Astrocyte (in vitro differentiated cells and primary cell): ENCODE measurements around the gene SYT3. TPM values are rescaled to one million over a fixed set of nuclear protein-coding genes. Genes with fewer than 3 reads are reported as not detected.
"Not testable (repeated sequence)": the region's sequence is repeated elsewhere in the genome, so short reads cannot be mapped to it uniquely, and the experiment has no call there.

Experiments
- DNase-seq: peaks from one replicate; pipeline ENCODE4 v3.0.0-alpha.2; 2010; ENCODE audit warnings: low read depth
- FAIRE-seq: peaks from 2 replicates; lab custom pipeline; 2011; peaks lifted over from hg19 to GRCh38; lab: Jason Lieb, UNC
- H2AFZ ChIP-seq: 2 replicates; pipeline ENCODE4 v1.6.0; 2012; ENCODE audit warnings: low read depth, low read length, inconsistent platforms
- H3K27ac ChIP-seq: 2 replicates; pipeline ENCODE4 v1.5.1; 2011; ENCODE audit warnings: low read depth, low read length, inconsistent platforms
- H3K27me3 ChIP-seq: 2 replicates; pipeline ENCODE4 v1.6.0; 2011; ENCODE audit warnings: low read length, inconsistent platforms; ENCODE audit not compliant: insufficient read depth
- H3K36me3 ChIP-seq: 2 replicates; pipeline ENCODE4 v1.5.1; 2011; ENCODE audit warnings: low read length, inconsistent platforms; ENCODE audit not compliant: insufficient read depth
- H3K4me1 ChIP-seq: 2 replicates; pipeline ENCODE4 v1.5.1; 2011; ENCODE audit warnings: low read length, inconsistent platforms; ENCODE audit not compliant: insufficient read depth
- H3K4me2 ChIP-seq: 2 replicates; pipeline ENCODE4 v1.6.0; 2012; ENCODE audit warnings: low read length, inconsistent platforms
- H3K4me3 ChIP-seq: 2 replicates; pipeline ENCODE4 v1.5.1; 2011; ENCODE audit warnings: low read depth, mild to moderate bottlenecking, low read length, inconsistent platforms; ENCODE audit not compliant: insufficient read depth
- H3K79me2 ChIP-seq: 2 replicates; pipeline ENCODE4 v1.6.0; 2012; ENCODE audit warnings: mild to moderate bottlenecking, low read length, inconsistent platforms; ENCODE audit not compliant: insufficient read depth
- H3K9ac ChIP-seq: 2 replicates; pipeline ENCODE4 v1.6.0; 2012; ENCODE audit warnings: mild to moderate bottlenecking, low read length, inconsistent platforms
- H3K9me3 ChIP-seq: 2 replicates; pipeline ENCODE4 v1.5.1; 2012; ENCODE audit warnings: low read depth, mild to moderate bottlenecking, low read length, inconsistent platforms; ENCODE audit not compliant: insufficient read depth
- H4K20me1 ChIP-seq: 2 replicates; pipeline ENCODE4 v1.6.0; 2012; ENCODE audit warnings: low read length, inconsistent platforms; ENCODE audit not compliant: insufficient read depth
- H3K27ac Mint-ChIP-seq: one replicate; pipeline ENCODE4 v1.8.0; 2021; ENCODE audit warnings: mild to moderate bottlenecking, mixed read lengths; ENCODE audit not compliant: unreplicated experiment
- H3K27me3 Mint-ChIP-seq: one replicate; pipeline ENCODE4 v1.8.0; 2021; ENCODE audit warnings: low read depth, mixed read lengths; ENCODE audit not compliant: unreplicated experiment
- H3K36me3 Mint-ChIP-seq: one replicate; pipeline ENCODE4 v1.8.0; 2021; ENCODE audit warnings: low read depth, mixed read lengths; ENCODE audit not compliant: unreplicated experiment
- H3K4me1 Mint-ChIP-seq: one replicate; pipeline ENCODE4 v1.8.0; 2021; ENCODE audit warnings: low read depth, mixed read lengths; ENCODE audit not compliant: unreplicated experiment
- H3K4me3 Mint-ChIP-seq: one replicate; pipeline ENCODE4 v1.8.0; 2021; ENCODE audit warnings: mild to moderate bottlenecking, moderate library complexity, mixed read lengths; ENCODE audit not compliant: unreplicated experiment
- H3K9me3 Mint-ChIP-seq: one replicate; pipeline ENCODE4 v1.8.0; 2021; ENCODE audit warnings: mild to moderate bottlenecking, mixed read lengths; ENCODE audit not compliant: unreplicated experiment
- CTCF ChIP-seq: IDR thresholded peaks from 2 replicates; pipeline ENCODE4 v1.5.1; 2011; ENCODE audit warnings: low read depth, mild to moderate bottlenecking, inconsistent platforms, low read length, moderate library complexity; ENCODE audit not compliant: insufficient read depth
- EZH2 ChIP-seq: IDR thresholded peaks from 2 replicates; pipeline ENCODE4 v1.6.1; 2012; ENCODE audit warnings: mild to moderate bottlenecking, low read length, inconsistent platforms; ENCODE audit not compliant: insufficient read depth
- total RNA-seq: library from RNA; stranded (reverse); gene quantifications from 2 replicates; pipeline ENCODE4 v1.2.1, GENCODE V29; 2021

The SYT3 gene
- total RNA-seq, 1 donor from 2014 or later, result not detected

DNA sequence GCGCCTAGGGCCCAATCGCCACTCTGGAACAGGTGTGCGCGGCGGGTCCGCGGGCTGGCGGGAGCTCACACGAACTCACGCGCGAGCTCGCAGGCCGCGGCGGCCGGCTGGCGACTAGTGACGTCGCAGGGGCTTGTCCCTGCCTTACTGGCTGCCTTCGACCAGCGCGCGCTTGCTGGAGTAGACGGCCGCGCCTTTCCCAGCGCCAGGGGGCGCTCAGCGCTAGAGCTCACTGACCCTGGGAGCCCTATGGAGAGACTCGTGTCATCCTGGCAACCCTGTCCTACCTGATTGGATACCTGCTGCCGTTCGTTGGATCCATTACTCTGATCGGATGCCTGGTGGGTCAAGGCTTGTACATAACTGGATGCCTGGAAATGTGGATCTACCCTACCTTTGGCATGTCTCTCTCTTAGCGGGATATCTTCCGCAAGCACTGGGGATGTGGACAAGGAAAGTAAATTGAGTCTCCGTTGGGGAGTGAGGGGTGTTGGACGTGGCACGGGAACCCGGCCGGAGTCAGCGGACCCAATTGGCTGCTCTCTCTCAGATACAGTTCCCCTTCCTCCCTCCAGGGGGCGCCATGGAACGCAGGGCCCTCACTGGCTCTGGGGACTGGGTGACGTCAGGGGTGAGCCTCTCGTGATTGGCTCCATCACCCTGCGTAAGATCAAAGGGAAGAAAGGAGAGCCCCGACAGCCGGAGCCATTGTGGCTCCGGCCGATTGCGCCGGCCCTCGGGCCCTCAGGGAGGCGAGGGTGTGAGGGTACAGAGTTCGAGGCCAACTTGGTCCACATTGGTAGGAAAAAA, 35.2 kb downstream of the SYT3 start:
- not testable (repeated sequence) for FAIRE-seq, H3K4me1 Mint-ChIP-seq, H3K79me2 ChIP-seq

DNA sequence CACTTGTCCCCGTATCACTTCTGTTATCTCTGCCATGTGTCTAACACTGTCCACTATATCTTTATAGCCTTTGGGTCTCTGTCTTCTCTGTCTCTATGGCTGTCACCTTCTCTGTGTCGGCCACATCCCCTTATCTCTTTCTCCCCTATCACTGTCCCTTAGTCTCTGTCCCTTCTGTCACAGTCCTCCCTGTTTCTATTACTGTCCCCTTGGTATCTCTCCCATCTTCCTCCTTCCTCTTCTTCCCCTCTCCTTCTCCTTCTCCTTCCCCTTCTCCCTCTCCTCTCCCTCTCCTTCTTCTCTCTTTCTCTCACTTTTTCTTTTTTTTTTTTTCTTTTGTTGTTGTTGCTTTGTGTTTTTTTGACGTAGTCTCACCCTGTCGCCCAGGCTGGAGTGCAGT, 36.7 kb downstream of the SYT3 start:
- FAIRE-seq (no peak), DNase-seq (no peak)
- no peak for TF ChIP-seq CTCF
- TF ChIP-seq EZH2, result no peak
- H3K79me2 ChIP-seq, result no peaks in the 10 kb centered on the region
- Mint-ChIP-seq H3K27me3 (no peaks in the 10 kb centered on the region), H3K4me3 (no peak overlapping the region), H3K27ac (no peak overlapping the region), H3K36me3 (no peaks in the 10 kb centered on the region), H3K9me3 (peaks cover 19% of the 10 kb centered on the region), H3K4me1 (no peaks in the 10 kb centered on the region)
- H3K9me3 ChIP-seq, result no peaks in the 10 kb centered on the region
- no peak overlapping the region for H3K27ac ChIP-seq
- H4K20me1 ChIP-seq, result no peaks in the 10 kb centered on the region
- H3K9ac ChIP-seq, result no peak overlapping the region
- H3K36me3 ChIP-seq, result no peaks in the 10 kb centered on the region
- no peak overlapping the region for H2AFZ ChIP-seq
- H3K4me1 ChIP-seq, result no peaks in the 10 kb centered on the region
- no peaks in the 10 kb centered on the region for H3K27me3 ChIP-seq
- H3K4me2 ChIP-seq, result no peak overlapping the region
- H3K4me3 ChIP-seq, result no peak overlapping the region

More for the DNA sequence above, 35.2 kb downstream of the SYT3 start:
- H3K36me3 ChIP-seq, H4K20me1 ChIP-seq, H3K27ac Mint-ChIP-seq, H3K4me2 ChIP-seq, H3K4me3 Mint-ChIP-seq, H3K9me3 ChIP-seq, H2AFZ ChIP-seq, H3K9ac ChIP-seq, H3K27me3 ChIP-seq, H3K4me1 ChIP-seq, H3K27ac ChIP-seq, H3K4me3 ChIP-seq, H3K36me3 Mint-ChIP-seq, H3K27me3 Mint-ChIP-seq, DNase-seq: not testable (repeated sequence)
- peaks cover 22% of the 10 kb centered on the region for H3K9me3 Mint-ChIP-seq

DNA sequence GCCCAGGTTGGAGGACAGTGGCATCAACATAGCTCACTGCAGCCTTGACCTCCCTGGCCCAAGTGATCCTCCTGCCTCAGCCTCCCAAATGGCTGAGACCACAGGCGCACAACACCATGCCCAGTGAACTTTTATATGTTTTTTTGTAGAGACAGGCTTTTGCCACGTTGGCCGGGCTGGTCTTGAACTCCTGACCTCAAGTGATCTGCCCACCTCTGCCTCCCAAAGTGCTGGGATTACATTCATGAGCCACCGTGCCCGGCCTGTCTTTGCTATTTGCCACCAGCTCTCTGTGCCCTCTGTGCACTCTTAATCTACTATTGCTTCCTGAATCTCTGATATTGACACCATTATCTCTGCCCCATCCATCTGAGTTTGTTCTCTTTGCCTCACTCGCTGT, 37.2 kb downstream of the SYT3 start:
- no peaks in the 10 kb centered on the region for H3K4me1 ChIP-seq
- peaks cover 19% of the 10 kb centered on the region for H3K9me3 Mint-ChIP-seq
- no peaks in the 10 kb centered on the region for H4K20me1 ChIP-seq
- no peaks in the 10 kb centered on the region for H3K4me1 Mint-ChIP-seq
- H3K9me3 ChIP-seq, result no peaks in the 10 kb centered on the region
- FAIRE-seq (no peak), DNase-seq (no peak)
- no peak overlapping the region for H3K4me3 ChIP-seq
- no peak overlapping the region for H3K27ac Mint-ChIP-seq
- no peak overlapping the region for H3K4me3 Mint-ChIP-seq
- H3K27ac ChIP-seq, result no peak overlapping the region
- H3K4me2 ChIP-seq, result no peak overlapping the region
- no peak overlapping the region for H2AFZ ChIP-seq
- TF ChIP-seq EZH2 (no peak), CTCF (no peak)
- no peaks in the 10 kb centered on the region for H3K27me3 Mint-ChIP-seq
- H3K9ac ChIP-seq, result no peak overlapping the region
- H3K36me3 Mint-ChIP-seq, result no peaks in the 10 kb centered on the region
- H3K79me2 ChIP-seq, result no peaks in the 10 kb centered on the region
- H3K36me3 ChIP-seq, result no peaks in the 10 kb centered on the region
- H3K27me3 ChIP-seq, result no peaks in the 10 kb centered on the region
